Lower leg skin (tissue), 3 donors: ENCODE data around the gene GAL.

Source experiments
- POLR2A ChIP-seq, 2 donors: fragments of 450-650 bp; IDR thresholded peaks; one replicate each; pipeline ENCODE4 v1.6.1; 2016 to 2017; ENCODE audit warnings: antibody characterized with exemption in 2 of 2, mild to moderate bottlenecking in 1 of 2, moderate library complexity in 1 of 2
- TF ChIP-seq, protein P1 (sequence below), 3 donors: fragments of 450-650 bp; IDR thresholded peaks; one replicate each; pipeline ENCODE4 v1.5.1; 2016; ENCODE audit warnings: antibody characterized with exemption in 3 of 3, mild to moderate bottlenecking in 3 of 3, moderate library complexity in 2 of 3

DNA sequence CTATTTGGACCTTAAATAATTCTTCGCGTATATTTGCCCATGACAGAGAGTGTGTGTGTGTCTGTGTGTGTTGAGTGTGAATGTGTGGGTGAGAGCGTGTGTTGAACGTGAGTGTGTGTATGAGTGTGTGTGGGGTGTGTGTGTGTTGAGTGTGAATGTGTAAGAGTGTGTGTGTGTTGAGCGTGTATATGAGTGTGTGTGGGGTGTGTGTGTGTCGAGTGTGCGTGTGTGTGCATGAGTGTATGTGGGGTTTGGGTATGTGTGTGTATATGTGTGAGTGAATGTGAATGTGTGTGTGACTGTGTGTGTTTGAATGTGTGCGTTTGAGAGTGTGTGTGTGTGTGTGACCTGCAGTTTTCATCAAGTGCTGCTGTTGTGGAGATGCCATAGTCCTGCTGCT, 26.8 kb downstream of the GAL start:
- TF ChIP-seq, protein P1, sequence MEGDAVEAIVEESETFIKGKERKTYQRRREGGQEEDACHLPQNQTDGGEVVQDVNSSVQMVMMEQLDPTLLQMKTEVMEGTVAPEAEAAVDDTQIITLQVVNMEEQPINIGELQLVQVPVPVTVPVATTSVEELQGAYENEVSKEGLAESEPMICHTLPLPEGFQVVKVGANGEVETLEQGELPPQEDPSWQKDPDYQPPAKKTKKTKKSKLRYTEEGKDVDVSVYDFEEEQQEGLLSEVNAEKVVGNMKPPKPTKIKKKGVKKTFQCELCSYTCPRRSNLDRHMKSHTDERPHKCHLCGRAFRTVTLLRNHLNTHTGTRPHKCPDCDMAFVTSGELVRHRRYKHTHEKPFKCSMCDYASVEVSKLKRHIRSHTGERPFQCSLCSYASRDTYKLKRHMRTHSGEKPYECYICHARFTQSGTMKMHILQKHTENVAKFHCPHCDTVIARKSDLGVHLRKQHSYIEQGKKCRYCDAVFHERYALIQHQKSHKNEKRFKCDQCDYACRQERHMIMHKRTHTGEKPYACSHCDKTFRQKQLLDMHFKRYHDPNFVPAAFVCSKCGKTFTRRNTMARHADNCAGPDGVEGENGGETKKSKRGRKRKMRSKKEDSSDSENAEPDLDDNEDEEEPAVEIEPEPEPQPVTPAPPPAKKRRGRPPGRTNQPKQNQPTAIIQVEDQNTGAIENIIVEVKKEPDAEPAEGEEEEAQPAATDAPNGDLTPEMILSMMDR (IDR thresholded peaks at IDR 0.05) = no peak
- TF ChIP-seq POLR2A (IDR thresholded peaks at IDR 0.05) = no peak
